GM12892 (cell line): ENCODE results near the gene REN.

Experiments used
- DNase-seq: peaks from one replicate; pipeline ENCODE4 v3.0.0; 2011; ENCODE audit not compliant: insufficient read length
- FAIRE-seq: peaks from 2 replicates; lab custom pipeline; 2011; peaks lifted over from hg19 to GRCh38; lab: Jason Lieb, UNC
- POLR2A ChIP-seq: IDR thresholded peaks from 2 replicates; pipeline ENCODE4 v1.6.1; 2011; ENCODE audit warnings: low read depth, low read length, control low read depth
- POLR2AphosphoS5 ChIP-seq: IDR thresholded peaks from 2 replicates; pipeline ENCODE4 v1.6.1; 2011; ENCODE audit warnings: low read depth, low read length, control low read depth
- TAF1 ChIP-seq: IDR thresholded peaks from 2 replicates; pipeline ENCODE4 v1.6.1; 2011; ENCODE audit warnings: low read depth, mild to moderate bottlenecking, control low read depth, low read length, borderline replicate concordance

Gene REN

DNA sequence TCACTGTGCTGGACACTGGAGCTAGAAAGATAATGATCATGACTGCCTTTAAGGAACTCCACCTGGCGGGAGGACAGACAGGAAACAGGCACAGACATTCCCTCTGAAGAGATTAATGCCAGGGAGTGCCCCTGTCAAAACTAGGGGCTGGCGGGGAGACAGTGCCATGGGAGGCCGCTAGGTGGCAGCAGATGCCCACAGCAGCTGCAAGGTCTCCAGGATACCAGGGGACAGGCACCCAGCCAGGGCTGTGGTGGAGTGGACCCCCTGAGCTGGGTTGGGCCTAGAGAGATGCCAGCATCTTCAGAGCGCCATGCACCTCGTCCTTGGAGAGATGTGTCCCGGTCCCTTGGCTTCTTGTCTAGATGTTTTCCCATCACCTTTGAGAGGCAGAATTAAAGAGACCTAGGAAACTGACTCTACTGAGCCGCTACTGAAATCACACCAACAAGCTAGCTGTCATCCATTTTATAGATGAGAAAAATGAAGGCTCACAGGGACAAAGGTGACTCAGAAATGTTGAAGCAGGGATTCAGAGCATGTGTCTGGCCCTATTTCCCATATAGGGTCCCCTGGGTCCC is 3.6 kb downstream of the REN start:
- FAIRE-seq (peak; percentile 40), DNase-seq (peak; percentile 68)
- TF ChIP-seq TAF1 (no peak), POLR2AphosphoS5 (no peak), POLR2A (no peak)

DNA sequence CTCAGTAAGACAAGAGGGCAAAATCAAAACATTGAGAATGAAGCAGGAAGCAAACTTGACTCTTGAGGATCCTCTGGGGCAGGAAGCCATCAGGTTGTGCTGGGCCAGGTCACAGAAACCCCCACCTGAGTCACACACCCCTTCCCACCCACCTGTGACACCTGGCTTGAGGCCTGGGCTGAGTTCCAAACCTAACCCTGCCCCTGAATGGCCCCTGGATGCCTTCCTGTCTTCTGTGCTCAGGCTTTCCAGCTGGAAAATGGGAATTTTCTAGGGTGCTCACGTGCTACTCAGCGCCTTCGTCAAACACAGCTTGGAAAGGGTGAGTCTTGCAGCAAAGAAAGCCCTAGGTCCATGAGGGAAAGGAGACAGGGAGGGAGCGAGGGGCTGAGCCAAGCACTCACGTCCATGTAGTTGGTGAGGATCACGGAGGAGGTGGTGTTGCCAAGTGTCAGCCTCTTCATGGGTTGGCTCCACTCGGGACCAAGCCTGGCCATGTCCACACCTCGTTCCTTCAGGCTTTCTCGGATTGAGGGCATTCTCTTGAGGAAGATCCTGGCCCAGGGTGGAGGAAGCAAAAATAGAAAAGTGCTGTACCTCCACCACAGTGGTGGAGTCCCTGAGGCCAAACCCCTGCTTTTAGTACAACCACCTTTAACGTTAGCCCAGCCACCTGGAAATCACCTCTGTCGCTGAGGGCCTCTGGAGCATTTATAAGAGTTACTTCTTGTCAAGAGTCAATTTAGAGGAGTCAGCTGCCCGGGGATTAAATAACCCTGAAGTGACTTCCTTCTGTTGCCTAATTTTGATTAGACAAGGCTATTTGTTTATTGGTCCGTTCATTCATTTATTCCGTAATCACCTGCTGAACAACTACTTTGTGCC is 4.3 kb downstream of the REN start:
- DNase-seq (no peak), FAIRE-seq (no peak)
- TF ChIP-seq POLR2A (no peak), TAF1 (no peak), POLR2AphosphoS5 (no peak)

DNA sequence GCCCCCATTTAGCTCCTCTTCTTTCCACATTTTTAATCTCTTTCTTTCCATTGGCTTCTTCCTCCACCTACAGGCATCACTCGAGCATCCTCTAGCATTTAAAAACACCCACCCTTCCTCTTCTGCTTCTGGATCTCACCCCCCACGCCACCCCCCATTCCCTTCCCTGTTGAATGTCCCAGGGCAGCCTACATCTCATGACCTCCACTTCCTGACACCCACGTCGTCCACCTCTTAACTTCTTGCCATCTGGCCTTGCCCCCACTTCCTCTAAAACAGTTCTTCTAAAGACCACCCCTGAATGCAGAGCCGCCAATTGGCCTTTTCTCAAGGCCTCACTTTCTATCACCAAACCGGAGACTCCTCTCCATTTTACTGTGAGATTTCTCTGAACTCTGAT is 8.2 kb downstream of the REN start:
- DNase-seq (no peak), FAIRE-seq (no peak)
- TF ChIP-seq POLR2A: no peak
- TF ChIP-seq TAF1: no peak
- TF ChIP-seq POLR2AphosphoS5: no peak

DNA sequence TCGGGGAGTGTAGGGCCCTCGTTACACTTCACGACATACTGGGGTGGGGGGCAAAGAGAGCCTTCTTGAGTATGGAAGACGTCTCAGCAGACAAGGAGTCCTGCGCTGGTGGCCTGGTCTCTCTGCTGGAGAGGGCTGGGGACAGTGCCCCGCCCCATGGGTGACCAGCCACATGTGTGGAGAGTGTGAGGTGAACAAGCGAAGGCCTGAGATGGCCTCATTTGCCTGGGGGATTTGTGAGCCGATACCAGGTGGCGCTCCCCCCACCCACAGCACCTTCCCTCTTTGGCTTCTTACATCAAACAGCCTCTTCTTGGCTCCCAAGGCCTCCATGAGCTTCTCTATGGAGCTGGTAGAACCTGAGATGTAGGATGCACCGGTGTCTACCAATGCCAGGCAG is 10.3 kb downstream of the REN start:
- TF ChIP-seq POLR2A (no peak), TAF1 (no peak)
- DNase-seq (no peak), FAIRE-seq (no peak)

DNA sequence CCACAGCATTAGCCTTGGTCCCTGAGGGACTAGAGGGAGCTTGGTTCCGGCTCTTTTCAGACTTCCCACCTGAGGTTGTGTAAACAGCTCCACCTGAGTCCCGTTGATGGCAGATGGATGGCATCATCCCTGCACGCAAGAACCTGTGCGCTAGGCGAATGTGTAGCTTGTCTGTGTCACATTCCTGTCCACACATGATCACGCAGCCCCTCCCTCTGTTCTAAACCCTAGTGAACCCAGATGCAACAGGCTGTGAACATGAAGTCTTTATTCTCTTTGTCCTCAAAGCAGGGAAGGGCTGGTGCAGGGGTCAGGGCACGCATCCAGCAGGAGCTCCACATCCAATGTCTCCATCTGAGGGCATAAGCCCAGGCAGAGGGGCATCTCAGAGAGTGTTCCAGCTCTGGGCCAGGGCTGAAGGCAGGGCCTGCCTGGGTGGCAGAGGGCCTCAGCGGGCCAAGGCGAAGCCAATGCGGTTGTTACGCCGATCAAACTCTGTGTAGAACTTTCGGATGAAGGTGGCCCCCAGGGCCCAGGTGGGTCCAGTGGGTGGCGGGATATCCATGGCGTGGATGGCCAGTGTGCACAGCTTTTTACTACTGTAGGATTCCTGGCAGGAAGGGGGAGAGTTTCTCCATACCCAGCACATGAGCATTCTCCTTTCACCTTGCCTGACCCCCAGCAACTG is 11.4 kb downstream of the REN start:
- FAIRE-seq: no peak

DNA sequence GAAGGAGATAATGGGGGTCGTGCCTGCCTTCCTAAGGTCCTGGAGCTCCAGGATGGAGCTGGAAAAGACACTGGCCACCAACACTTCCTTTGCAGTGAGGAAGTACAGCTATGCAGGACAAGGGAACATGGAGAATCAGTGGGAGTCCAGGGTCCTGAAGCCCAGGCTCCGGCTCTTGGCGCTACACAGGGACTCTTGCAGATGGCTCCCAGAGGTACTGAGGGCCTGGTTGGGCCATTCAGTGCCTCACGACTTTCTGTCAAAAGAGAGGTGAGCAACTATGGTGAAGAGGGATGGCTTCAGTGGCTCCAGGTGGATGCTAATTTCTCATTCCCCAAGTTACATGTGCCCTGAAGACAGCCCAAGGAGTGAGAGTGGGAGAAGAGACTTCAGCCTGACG is 12.5 kb downstream of the REN start:
- no peak for TF ChIP-seq TAF1
- TF ChIP-seq POLR2AphosphoS5: no peak
- no peak for TF ChIP-seq POLR2A
- no peak for FAIRE-seq
- DNase-seq: no peak

More for the DNA sequence above, 11.4 kb downstream of the REN start:
- TF ChIP-seq POLR2A: no peak
- TF ChIP-seq POLR2AphosphoS5: no peak
- TF ChIP-seq TAF1: no peak
- DNase-seq: no peak

DNA sequence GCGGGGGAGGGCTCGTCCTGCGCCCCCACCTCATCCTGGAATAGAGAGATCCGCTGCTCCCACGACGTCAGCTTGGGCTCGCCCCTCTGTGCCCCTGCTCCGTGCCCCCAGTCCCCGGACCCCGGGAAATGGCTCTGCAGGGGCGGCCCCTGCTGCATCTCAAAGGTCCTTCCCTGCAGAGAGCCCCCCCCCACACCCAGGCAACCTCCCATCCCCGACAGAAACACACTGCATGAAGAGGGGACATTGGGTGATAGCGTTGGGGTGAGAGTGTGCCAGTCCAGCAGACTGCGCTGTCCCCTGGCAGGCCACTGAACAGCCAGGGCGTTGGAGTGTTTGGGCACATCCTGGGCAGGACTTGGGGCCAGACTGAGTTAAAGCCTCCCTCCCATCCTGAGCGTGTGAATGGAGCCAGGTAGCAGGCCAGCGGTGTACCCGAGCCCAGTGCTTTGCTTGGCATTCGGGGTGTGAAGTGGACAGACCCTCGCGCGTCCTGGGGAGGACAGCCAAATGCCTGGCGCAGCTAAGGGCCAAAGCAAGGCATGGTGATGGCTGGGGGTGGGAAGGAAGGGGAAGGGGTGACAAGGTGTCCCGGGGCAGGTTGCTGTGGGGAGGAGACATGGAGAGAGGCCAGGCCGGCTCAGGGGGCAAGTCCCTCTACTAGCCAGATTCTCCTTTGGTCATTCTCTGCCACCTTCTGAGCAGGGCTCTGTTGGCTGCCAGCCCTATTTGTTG is 13.7 kb downstream of the REN start:
- FAIRE-seq (no peak), DNase-seq (no peak)
- no peak for TF ChIP-seq POLR2AphosphoS5
- no peak for TF ChIP-seq POLR2A
- TF ChIP-seq TAF1: no peak

DNA sequence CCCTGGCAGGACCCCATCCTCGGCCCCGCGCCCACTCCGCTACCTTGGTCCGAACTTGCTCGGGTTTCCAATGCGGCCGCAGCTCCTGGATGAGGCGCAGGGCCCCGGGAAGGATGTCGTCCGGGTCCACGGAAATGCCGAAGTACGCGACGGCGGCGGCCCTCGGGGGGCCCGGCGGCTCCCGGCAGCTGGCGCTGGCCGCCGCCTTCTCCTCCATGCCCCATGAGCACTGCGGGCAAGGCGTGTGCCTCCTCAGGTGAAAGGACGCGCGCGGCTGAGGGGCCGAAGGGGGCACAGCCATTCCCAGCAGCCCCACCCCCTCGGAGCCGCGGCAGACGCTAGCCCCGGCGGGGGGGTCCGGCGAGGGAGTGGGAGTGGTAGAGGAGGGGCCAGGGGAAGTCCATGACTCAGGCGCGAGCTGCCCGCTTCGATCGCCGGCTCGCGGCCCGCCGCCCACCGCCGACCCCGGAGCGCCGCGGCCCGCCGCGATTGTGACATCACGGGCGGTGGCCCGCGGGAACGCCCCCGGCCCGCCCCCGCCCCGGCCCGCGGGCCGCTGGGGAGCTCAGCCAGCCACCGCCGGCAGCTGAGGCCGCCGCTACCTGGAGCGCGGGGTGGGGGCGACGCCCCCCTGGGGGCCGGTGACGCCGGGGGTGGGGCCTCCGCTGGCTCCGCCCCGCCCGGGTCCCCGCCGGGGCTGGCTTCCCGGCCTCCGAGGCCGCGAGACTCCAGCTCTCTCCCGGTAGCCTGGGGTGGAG is 14.4 kb downstream of the REN start, which contains the start of gene ETNK2:
Gene ETNK2, minus strand, starts transcription at position 493 of the 758 bp plus-strand sequence. Its CDS starts 192 bp downstream, at position 301.
- TF ChIP-seq TAF1: no peak
- no peak for TF ChIP-seq POLR2AphosphoS5
- no peak for TF ChIP-seq POLR2A
- FAIRE-seq (no peak), DNase-seq (peak; percentile 43)

DNA sequence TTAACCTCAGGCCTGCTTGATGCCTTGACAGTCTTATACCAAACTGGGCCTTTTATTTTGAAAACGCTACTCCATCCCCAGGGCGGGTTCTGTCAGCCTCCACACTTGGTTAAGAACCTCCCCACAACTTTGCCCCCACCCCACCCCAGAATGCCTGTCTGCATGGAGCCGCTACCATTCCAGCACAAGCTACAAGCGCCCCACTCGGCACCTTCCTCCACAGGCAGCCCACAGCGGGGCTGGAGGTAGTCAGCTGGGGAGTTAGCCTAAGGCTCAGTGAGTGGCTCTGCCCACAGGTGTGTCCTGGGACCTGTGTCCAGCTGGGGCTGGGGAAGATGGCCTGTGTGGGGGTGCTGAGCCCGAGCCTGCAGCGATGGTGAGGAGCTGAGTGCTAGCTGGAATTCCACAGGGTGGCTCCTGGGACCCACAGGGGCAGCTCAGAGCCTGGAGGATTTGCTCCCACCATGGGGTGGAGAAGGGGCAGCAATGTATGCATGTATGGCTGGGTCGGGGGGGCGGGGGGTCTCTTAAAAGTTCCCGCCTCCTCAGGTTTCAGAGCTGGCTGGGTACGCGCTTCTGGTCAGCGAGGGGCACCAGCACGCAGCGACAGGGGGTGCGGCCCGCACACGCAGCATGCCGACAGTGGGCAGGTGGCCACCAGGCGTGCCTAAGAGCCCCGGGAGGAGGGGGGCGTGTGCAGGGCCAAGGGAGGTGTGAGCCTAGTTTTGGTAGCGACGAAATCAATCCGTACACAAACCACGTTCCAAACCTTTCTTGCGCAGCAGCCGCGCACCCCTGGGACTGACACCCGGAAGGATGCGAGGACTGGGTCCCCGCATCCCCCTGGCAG is 15.2 kb downstream of the REN start:
- no peak for DNase-seq
- TF ChIP-seq TAF1: no peak
- no peak for TF ChIP-seq POLR2AphosphoS5
- no peak for TF ChIP-seq POLR2A
- FAIRE-seq: no peak
